ENCODE measurements around the gene HCN2.

The HCN2 gene

DNA sequence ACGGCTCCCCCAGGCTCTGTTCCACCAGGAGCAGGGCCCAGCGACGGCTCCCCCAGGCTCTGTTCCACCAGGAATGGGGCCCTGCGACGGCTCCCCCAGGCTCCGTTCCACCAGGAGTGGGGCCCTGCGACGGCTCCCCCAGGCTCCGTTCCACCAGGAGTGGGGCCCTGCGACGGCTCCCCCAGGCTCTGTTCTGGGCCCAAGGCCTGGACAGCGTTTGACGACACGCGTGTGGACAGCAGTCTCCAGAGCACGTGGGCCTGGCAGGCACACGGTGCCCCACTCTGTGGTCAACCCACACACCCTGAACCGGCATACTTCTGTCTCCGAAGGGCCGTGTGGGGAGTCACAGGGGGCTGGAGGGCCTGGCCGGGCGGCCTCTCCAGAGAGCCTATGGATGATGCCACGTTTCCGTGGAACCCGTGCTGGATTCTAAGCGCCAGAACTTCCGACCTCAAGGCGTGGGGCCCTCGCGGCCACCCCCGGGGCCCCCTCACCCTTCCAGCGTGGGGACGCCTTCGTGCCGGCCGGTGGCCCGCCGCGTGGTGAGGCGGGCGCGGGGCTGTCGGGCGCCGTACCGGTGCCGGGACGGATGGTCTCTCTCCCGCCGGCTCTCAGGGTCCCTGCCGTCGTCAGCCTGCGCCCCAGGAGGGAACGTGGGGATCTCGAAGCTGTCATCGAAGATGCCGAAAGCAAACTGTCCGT lies 61.6 kb downstream of the HCN2 start:
- DNase-seq (ENCODE audit: low spot score) (no peak), FAIRE-seq (no peak)

GRCh38 chr19:651991-652390 lies 62.3 kb downstream of the HCN2 start:
- DNase-seq (ENCODE audit: low spot score) = no peak
- no peak for FAIRE-seq

- DNase-seq (ENCODE audit: low spot score) = no peak
- no peak for FAIRE-seq
These were observed 63.0 kb downstream of the HCN2 start for GRCh38 chr19:652467-653389.

GRCh38 chr19:653425-653824 lies 63.7 kb downstream of the HCN2 start:
- DNase-seq (ENCODE audit: low spot score) = no peak
- no peak for FAIRE-seq

GRCh38 chr19:655691-656090 lies 66.0 kb downstream of the HCN2 start:
- no peak for FAIRE-seq
- no peak for DNase-seq (ENCODE audit: low spot score)

- FAIRE-seq = no peak
These were observed 67.3 kb downstream of the HCN2 start for GRCh38 chr19:656751-657559.

GRCh38 chr19:657611-658010 lies 67.9 kb downstream of the HCN2 start:
- no peak for FAIRE-seq

More at GRCh38 chr19:656751-657559, 67.3 kb downstream of the HCN2 start:
- DNase-seq (ENCODE audit: low spot score) = no peak

GRCh38 chr19:658059-658839 lies 68.6 kb downstream of the HCN2 start:
- FAIRE-seq (no peak), DNase-seq (ENCODE audit: low spot score) (no peak)

More at GRCh38 chr19:657611-658010, 67.9 kb downstream of the HCN2 start:
- DNase-seq (ENCODE audit: low spot score) = no peak

DNA sequence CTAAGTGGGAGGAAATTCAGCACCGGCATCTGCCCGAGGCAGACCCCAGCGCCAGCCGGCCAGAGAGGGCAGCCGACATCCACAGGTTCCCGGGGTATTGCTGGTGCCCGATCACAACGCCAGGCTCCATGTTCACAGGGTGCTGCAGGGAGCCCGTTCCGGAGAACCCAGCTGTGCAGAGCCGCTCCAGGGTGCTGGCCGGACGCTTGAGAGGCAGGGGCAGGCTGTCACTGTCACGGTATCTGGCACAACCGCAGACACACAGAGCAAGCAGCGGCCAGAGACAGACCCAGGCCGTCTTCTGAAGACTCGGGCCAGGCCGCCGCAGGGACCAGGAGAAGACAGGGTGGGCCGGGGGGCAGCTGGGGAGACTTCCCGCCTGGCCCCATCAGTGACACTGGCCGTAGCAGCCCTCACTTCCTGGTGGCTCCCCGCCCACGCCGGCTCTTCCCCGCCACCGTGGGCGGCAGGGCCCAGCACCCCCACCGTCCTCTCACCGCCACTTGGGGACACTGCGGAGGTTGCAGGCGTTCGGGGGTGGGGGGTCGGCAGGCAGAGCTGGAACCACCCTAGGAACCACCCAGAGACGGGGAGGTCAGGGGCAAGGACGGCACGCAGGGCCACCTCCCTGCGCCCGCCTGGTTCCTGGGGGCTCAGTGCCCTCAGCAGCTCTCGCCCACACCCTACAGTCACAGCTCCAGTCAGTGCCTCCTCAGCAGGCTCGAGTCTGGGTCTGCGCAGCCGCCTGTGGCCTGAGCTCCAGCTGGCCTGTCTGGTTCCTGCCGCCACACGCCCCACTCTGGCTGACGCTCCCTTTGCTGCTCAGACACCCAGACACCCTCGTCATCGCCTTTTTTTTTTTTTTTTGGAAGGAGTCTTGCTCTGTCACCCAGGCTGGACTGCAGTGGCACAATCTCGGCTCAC lies 69.5 kb downstream of the HCN2 start:
- no peak for DNase-seq (ENCODE audit: low spot score)
- no peak for FAIRE-seq

DNA sequence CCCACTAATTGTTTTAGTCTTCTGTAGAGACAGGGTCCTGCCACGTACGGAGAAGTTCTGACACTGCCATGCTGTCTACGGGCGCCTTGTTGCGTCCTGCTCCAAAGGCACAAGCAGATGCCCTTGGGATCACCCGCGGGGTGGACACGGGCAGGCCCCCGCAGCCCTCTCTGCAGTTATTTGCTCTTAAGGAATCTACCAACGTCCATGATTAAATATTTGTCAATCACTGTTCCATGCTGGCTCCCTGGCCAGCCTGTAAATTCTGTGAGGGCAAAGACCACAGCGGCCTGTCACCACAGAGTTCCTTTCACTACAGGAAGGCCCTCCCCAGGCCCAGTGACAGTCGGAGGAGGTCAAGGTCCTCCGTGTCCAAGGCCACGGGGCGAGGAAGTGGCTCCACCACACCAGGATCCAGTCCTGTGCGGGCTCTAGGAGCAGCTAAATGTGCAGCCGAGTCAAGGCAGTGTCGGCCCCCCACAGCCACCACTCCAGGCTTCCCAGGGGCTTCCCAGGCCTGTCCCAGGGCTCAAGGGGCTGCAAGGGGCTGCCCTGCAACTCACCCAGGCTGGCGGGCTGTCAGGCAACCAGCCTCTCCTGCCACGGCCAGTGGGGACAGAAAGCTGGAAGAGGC lies 71.2 kb downstream of the HCN2 start:
- DNase-seq (ENCODE audit: low spot score) (no peak), FAIRE-seq (no peak)

- no peak for DNase-seq (ENCODE audit: low spot score)
- no peak for FAIRE-seq
These were observed 71.9 kb downstream of the HCN2 start for GRCh38 chr19:661427-662196.

DNA sequence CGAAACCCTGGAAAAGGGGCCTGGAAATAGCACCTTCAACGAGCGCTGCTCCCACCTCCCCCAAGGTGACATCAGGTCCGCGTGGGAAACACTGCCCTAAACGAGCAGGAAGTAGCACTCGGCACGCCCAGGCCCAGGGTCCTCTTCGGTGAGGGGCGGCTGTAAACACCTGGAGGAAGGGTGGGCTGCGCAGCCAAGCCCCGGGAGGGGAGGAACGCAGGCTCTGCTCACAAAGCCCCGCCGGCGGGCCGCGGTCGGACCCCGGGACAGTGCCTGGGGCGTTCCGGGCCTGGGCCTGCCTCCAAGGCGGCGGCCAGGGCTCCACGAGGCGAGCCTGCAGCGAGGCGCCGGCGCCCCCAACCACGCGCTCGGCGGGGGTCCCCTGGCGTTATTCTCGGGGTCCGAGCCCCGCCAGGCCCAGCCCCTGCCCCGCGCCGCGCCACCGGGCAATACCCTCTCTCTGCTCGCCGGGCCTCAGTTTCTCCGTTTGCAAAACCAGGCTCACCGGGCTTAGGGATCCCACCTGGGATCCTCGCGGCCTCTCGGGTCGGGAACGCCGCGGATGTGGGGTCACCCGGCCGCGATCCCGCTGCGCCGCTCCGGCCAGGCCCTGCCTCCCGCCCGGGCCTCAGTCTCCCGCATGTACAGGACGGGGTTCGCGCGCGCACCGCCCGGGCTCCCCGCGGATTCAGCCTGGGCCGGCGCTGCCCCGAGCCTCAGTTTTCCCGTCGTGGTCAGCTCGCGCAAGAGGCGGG lies 72.7 kb downstream of the HCN2 start:
- no peak for DNase-seq (ENCODE audit: low spot score)
- no peak for FAIRE-seq

DNA sequence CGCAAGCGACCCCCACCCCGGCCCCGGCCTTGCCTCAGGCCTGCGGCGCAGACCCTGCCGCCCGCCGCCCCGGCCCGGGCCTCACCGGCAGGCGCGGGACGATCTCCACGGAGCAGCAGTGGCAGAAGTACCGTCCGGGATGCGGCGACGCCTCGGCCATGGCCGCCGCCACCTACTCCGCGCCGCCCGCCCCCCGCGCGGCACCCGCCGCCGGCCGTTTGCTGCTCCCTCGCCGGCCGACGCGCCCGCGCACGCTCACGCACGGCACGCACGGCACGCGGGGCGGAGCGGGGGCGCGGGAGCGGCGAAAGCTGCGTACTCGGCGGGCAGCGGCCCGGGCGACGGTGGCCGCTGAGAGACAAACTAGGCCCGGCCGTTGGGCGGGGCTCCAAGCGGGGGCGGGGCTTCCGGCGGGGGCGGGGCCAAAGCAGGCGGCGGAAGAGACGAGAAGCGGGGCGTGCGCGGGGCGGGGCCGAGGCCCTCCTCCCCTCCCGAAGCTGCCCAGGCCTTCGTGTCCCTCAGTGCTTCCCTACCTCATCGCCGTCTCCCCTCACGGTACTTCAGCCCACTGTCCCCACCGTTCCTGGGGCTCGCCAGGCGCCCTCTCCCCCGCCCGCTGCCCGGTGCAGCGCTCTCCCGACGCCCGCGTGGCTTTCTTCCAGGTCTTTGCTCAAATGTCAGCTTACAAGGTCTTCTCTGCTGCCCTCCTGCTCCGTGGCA lies 73.4 kb downstream of the HCN2 start, which contains the start of gene RNF126:
Gene RNF126 (minus strand): TSS at position 253 of the 720 bp plus-strand sequence. CDS start 93 bp downstream, at position 160.
- DNase-seq (ENCODE audit: low spot score) = peak; percentile 90
- peak; percentile 75 for FAIRE-seq

DNA sequence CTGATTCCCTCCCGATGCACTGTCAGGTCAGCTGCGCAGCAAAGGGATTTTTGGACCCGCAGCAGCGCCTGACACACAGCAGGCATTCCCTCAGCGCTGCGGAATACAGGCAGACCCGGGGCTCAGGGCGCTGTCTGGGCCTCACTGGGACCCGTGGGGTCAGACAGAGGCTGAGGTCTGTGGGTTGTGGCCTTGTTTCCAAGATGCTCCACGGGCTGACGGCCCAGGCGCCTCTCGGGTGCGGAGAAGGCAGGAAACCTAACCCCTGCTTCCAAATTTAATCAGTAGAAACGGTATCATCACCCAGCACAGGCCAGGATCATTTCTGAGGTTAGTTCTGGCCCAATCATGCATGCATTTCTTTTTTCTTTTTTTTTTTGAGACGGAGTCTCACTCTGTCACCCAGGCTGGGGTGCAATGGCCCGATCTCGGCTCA lies 74.0 kb downstream of the HCN2 start:
- no peak for DNase-seq (ENCODE audit: low spot score)
- FAIRE-seq = no peak

DNA sequence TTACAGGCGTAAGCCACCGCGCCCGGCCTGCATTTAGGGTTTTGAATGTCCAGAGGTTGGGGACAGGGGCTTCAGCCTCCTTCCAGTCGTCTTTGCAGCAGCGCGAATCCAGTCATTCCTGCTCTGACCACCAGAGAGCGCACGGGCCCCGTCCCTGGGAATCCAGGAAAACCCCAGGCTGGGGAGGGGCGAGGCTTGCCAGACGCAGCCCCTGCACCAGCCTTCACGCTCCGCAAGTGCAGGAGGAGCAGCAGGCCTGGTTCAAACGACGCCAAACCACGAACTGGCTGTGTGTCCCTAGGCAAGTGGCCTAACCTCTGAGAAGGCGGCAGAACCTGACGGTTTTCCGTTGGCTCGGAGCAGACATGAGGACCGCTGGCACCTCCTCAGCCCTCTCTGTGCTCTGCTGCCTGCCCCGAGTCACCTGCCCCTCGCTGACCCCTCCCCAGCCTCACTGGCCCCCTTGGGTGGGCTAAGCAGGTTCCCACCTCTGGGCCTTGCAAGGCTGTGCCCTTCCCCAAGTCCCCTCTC lies 75.3 kb downstream of the HCN2 start:
- FAIRE-seq = no peak

More for the DNA sequence above, 75.3 kb downstream of the HCN2 start:
- peak; percentile 75 for DNase-seq (ENCODE audit: low spot score)

Data from urothelium cell line (cell line).